Breast epithelium (tissue), 3 donors: ENCODE data around the gene ARL8A.

ENCODE experiments used
- POLR2A ChIP-seq: fragments of 450-650 bp; IDR thresholded peaks from one replicate; pipeline ENCODE4 v1.6.1; 2016; ENCODE audit warnings: antibody characterized with exemption, mild to moderate bottlenecking, moderate library complexity
- POLR2AphosphoS5 ChIP-seq, 3 donors: sonication (generic); formaldehyde crosslinking; IDR thresholded peaks; one replicate each; pipeline ENCODE4 v1.6.1; 2017; ENCODE audit warnings: antibody characterized with exemption in 3 of 3
- TF ChIP-seq, protein P1 (sequence below), 3 donors: fragments of 450-650 bp; IDR thresholded peaks; one replicate each; pipeline ENCODE4 v1.5.1; 2016 to 2017; ENCODE audit warnings: antibody characterized with exemption in 3 of 3, mild to moderate bottlenecking in 3 of 3, moderate library complexity in 3 of 3

DNA sequence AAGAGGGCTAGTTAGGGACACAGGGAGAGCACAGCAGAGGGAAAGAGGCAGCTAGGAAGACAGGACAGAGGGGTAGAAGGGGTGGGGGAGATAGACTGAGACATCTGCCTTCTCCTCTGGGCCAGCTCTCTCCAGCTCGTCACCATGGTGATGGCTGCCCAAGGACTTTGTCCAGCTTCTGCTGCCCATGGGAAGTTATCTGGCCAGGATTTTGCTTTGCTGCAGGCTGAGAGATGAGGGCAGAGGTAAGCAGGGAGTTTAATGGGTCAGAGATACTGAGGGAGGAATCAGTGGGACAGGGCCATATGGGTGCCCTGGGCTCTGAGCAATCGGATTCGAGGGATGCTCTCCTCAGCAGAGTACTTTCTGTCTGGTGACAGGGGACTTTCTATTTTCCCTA is 56.3 kb downstream of the ARL8A start:
- TF ChIP-seq, protein P1, sequence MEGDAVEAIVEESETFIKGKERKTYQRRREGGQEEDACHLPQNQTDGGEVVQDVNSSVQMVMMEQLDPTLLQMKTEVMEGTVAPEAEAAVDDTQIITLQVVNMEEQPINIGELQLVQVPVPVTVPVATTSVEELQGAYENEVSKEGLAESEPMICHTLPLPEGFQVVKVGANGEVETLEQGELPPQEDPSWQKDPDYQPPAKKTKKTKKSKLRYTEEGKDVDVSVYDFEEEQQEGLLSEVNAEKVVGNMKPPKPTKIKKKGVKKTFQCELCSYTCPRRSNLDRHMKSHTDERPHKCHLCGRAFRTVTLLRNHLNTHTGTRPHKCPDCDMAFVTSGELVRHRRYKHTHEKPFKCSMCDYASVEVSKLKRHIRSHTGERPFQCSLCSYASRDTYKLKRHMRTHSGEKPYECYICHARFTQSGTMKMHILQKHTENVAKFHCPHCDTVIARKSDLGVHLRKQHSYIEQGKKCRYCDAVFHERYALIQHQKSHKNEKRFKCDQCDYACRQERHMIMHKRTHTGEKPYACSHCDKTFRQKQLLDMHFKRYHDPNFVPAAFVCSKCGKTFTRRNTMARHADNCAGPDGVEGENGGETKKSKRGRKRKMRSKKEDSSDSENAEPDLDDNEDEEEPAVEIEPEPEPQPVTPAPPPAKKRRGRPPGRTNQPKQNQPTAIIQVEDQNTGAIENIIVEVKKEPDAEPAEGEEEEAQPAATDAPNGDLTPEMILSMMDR (IDR thresholded peaks at IDR 0.05) = no peak
- TF ChIP-seq POLR2A (no peak), POLR2AphosphoS5 (IDR thresholded peaks at IDR 0.05) (no peak)
